TTC549 (cell line): ENCODE results near the gene TRAP1.

Source experiments
- FAIRE-seq: peaks from 2 replicates; lab custom pipeline; 2012; peaks lifted over from hg19 to GRCh38; lab: Jason Lieb, UNC

Gene TRAP1

GRCh38 chr16:3713587-3714242, 3.6 kb downstream of the TRAP1 start:
- no peak for FAIRE-seq

GRCh38 chr16:3712861-3713372, 4.4 kb downstream of the TRAP1 start:
- no peak for FAIRE-seq

GRCh38 chr16:3706253-3707012, 10.9 kb downstream of the TRAP1 start:
- no peak for FAIRE-seq

GRCh38 chr16:3702082-3702481, 15.2 kb downstream of the TRAP1 start:
- FAIRE-seq, result no peak

- FAIRE-seq, result no peak
Observed at GRCh38 chr16:3701531-3701930, 15.8 kb downstream of the TRAP1 start.

GRCh38 chr16:3698941-3699340, 18.4 kb downstream of the TRAP1 start:
- FAIRE-seq, result no peak

- FAIRE-seq, result no peak
Observed at GRCh38 chr16:3696425-3697218, 20.7 kb downstream of the TRAP1 start.

GRCh38 chr16:3695610-3696369, 21.5 kb downstream of the TRAP1 start:
- no peak for FAIRE-seq

- no peak for FAIRE-seq
Observed at GRCh38 chr16:3694051-3694450, 23.3 kb downstream of the TRAP1 start.

- no peak for FAIRE-seq
Observed at GRCh38 chr16:3691761-3692160, 25.6 kb downstream of the TRAP1 start.

GRCh38 chr16:3690980-3691720, 26.2 kb downstream of the TRAP1 start:
- FAIRE-seq, result no peak

GRCh38 chr16:3690470-3690928, 26.8 kb downstream of the TRAP1 start:
- no peak for FAIRE-seq

- no peak for FAIRE-seq
Observed at GRCh38 chr16:3689731-3690130, 27.6 kb downstream of the TRAP1 start.

GRCh38 chr16:3687792-3688191, 29.5 kb downstream of the TRAP1 start:
- no peak for FAIRE-seq

- no peak for FAIRE-seq
Observed at GRCh38 chr16:3687021-3687420, 30.3 kb downstream of the TRAP1 start.

GRCh38 chr16:3681206-3681605, 36.1 kb downstream of the TRAP1 start:
- FAIRE-seq, result no peak

GRCh38 chr16:3677994-3678393, 39.3 kb downstream of the TRAP1 start:
- FAIRE-seq, result no peak

- no peak for FAIRE-seq
Observed at GRCh38 chr16:3675601-3676130, 41.7 kb downstream of the TRAP1 start.

GRCh38 chr16:3674513-3675295, 42.6 kb downstream of the TRAP1 start:
- FAIRE-seq, result no peak

GRCh38 chr16:3673676-3674377, 43.5 kb downstream of the TRAP1 start:
- FAIRE-seq, result no peak
